ENCODE data around the gene ARAP1.

GRCh38 chr11:72777755-72778278 is 25.6 kb upstream of the ARAP1 start:
- TF ChIP-seq CTCF (IDR thresholded peaks at IDR 0.05; ENCODE audit: extremely low read depth in 1 of 2, insufficient read depth in 1 of 2, low read depth in 1 of 2, low read length in 2 of 2) (no peak), JUN (IDR thresholded peaks at IDR 0.05; ENCODE audit: borderline replicate concordance, insufficient read depth, insufficient read length, low read depth) (no peak), POLR2A (IDR thresholded peaks at IDR 0.05; ENCODE audit: low read depth, low read length) (no peak), POLR2AphosphoS5 (IDR thresholded peaks at IDR 0.05; ENCODE audit: insufficient read depth, low read depth, low read length) (no peak), EZH2 (IDR thresholded peaks at IDR 0.05; ENCODE audit: borderline replicate concordance, low read depth, low read length, severe bottlenecking) (no peak), MYC (IDR thresholded peaks at IDR 0.05; ENCODE audit: low read depth, low read length) (no peak)
